ENCODE results near the gene GLI3.

- TF ChIP-seq RAD21 (IDR thresholded peaks at IDR 0.05; ENCODE audit: low read length) (no peak), MAX (IDR thresholded peaks at IDR 0.05; ENCODE audit: low read depth) (no peak), EP300 (IDR thresholded peaks at IDR 0.05; ENCODE audit: borderline replicate concordance in 1 of 2, low read depth in 1 of 2, low read length in 1 of 2) (no peak), NFIC (IDR thresholded peaks at IDR 0.05; ENCODE audit: borderline replicate concordance) (no peak), IRF3 (IDR thresholded peaks at IDR 0.05; ENCODE audit: low read depth, low read length) (no peak), RFX5 (IDR thresholded peaks at IDR 0.05; ENCODE audit: low read length) (no peak), REST (IDR thresholded peaks at IDR 0.05; ENCODE audit: low read depth, low read length) (no peak), YY1 (IDR thresholded peaks at IDR 0.05; ENCODE audit: low read depth) (no peak), FOXJ3 (CRISPR knock-in tag; IDR thresholded peaks at IDR 0.05) (no peak), USF1 (IDR thresholded peaks at IDR 0.05; ENCODE audit: borderline replicate concordance, low read depth) (no peak), RCOR1 (IDR thresholded peaks at IDR 0.05; ENCODE audit: low read length) (no peak)
- TF ChIP-seq, protein P1, sequence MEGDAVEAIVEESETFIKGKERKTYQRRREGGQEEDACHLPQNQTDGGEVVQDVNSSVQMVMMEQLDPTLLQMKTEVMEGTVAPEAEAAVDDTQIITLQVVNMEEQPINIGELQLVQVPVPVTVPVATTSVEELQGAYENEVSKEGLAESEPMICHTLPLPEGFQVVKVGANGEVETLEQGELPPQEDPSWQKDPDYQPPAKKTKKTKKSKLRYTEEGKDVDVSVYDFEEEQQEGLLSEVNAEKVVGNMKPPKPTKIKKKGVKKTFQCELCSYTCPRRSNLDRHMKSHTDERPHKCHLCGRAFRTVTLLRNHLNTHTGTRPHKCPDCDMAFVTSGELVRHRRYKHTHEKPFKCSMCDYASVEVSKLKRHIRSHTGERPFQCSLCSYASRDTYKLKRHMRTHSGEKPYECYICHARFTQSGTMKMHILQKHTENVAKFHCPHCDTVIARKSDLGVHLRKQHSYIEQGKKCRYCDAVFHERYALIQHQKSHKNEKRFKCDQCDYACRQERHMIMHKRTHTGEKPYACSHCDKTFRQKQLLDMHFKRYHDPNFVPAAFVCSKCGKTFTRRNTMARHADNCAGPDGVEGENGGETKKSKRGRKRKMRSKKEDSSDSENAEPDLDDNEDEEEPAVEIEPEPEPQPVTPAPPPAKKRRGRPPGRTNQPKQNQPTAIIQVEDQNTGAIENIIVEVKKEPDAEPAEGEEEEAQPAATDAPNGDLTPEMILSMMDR (IDR thresholded peaks at IDR 0.05): no peak
These were observed 38.7 kb downstream of the GLI3 start for GRCh38 chr7:42198296-42198695.

Data from SK-N-SH (cell line).